MV-4-11 (cell line): ENCODE data around the gene SRSF7.
"Not testable (repeated sequence)": the region's sequence is repeated elsewhere in the genome, so short reads cannot be mapped to it uniquely, and the experiment has no call there.

Source experiments
- DNase-seq: peaks from one replicate; lab custom pipeline; 2025; lab: John Stamatoyannopoulos, UW

SRSF7 gene

DNA sequence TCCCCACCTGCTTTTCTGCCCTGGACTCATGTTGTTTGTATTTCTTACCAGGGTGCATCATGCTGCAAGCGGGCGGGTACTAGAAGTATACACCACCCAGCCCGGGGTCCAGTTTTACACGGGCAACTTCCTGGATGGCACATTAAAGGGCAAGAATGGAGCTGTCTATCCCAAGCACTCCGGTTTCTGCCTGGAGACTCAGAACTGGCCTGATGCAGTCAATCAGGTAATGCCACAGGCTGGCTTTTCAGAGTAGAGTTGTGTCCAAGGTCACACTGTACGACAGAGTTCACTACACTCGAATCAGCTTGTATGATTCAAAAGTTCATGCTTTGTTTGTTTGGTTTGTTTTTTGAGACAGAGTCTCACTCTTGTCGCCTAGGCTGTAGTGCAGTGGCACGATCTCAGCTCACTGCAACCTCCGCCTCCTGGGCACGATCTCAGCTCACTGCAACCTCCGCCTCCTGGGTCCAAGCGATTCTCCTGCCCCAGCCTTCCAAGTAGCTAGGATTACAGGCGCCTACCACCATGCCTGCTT lies 19.4 kb downstream of the SRSF7 start:
- DNase-seq = no peak

DNA sequence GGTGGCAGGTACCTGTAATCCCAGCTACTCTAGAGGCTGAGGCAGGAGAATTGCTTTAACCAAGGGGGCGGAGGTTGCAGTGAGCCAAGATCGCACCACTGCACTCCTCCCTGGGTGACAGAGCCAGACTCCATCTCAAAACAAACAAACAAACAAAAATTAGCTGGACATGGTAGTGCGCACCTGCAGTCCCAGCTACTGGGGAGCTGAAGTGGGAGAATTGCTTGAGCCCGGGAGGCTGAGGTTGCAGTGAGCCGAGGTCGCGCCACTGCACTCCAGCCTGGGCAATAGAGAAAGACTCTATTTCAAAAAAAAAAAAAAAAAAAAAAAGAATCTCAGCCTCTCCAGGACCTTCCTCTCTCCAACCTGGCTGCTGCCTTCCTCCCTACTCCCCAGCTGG lies 20.1 kb downstream of the SRSF7 start:
- DNase-seq = no peak

GRCh38 chr2:38728694-38729093 lies 22.5 kb downstream of the SRSF7 start:
- no peak for DNase-seq

- DNase-seq = peak; percentile 56
These were observed 23.5 kb downstream of the SRSF7 start for GRCh38 chr2:38727661-38728060.

- DNase-seq = no peak
These were observed 28.0 kb downstream of the SRSF7 start for GRCh38 chr2:38723173-38723572.

DNA sequence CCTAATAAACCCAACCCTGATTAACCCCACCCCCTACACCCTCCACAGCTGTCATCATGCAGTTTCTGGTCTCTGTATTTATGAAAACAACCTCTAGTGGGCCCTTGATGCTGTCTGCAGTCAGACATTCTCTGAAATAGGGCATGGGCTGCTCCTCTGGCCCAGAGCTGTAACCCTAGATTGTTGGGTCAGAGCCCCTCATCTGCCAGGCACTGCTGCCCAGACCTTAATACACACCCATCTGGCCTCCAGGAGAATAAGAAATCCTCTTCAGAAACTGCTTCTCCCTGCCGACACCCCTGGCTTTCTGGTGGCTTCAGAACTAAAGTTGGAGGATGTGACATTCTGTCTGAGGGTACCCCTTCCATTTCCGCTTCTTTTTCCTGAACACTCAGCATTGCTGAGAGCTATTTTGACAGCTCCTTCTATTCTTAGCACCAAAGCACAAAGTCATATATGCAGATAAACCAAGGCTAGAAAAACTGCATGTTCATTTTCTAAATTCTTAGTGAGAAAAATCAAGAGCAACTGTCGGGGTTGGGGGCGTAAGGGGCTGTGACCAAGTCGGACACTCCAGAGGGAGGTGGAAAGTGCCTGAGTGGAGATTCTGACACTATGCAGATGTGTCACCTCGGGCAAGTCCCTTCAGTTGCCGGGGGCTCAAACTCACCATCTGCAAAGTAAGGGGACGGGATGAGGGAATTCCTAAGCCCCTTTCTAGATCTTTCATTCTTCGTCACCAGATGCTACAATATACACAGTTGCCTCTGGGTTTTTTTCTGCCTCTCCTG lies 28.7 kb downstream of the SRSF7 start:
- DNase-seq = peak; percentile 45

DNA sequence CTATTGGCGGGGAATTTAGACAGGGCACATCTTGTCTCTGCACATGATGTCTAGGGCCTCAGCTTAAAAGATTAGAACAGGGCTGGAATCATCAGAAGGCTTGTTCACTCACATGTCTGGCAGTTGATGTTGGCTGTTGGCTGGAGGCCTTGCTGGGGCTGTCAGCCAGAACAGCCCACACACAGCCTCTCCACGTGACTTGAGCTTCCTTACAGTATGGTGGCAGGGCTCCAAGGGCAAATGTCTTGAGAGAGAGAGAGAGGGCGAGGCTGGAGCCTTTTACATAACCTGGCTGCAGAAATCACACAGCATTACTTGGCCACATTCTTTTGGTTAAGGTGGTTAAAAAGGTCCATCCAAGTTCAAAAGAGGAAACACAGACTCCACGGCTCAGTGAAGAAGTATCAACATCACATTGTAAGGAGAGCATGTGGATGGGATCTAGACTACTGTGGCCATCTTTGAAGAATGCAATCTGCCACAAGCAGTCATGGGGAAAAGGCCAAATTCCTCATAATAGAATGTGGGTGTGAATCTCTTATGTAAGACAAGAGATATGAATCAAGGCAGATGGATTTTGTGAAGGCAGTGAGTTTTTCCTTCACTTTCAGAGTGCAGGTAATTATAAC lies 30.4 kb downstream of the SRSF7 start:
- peak; percentile 17 for DNase-seq

GRCh38 chr2:38719706-38720105 lies 31.5 kb downstream of the SRSF7 start:
- DNase-seq = no peak

DNA sequence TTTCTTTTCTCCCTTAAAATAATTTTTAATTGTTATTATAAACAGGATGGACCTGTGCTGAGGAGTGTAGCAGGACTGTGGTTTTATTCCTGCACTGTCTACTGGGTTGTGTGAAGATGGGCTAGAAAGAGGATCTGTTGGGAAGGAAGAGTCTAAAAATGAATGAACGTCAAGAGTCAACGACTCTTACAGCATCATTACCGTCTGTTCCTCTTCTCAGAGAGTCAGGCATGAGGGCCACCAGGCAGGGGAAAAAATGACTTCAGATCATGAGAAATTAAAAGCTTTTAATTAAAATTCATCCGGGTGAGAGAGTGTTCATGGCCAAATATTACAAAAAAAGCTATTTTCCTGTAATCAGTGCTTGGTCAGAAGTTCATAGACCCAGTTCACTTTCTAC lies 32.6 kb downstream of the SRSF7 start:
- peak; percentile 39 for DNase-seq

DNA sequence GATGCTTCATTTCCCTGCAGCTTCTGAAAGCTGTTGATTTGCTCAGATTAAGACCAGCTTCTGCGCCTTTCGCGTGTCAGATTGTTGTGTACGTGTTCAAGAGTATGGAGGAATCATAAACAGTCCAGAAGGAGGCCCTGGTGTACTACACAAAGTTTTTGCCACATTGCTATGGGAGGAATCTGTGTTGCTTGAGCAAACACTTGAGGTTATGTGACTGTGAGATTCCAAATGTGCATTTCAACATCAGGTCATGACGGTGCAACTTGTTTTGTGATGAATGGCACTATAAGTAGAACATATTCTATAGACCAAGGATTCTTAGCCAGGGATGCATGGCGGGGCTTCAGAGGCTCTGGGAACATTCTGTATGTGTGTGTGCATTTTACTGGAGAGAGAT lies 35.0 kb downstream of the SRSF7 start:
- DNase-seq = peak; percentile 36

DNA sequence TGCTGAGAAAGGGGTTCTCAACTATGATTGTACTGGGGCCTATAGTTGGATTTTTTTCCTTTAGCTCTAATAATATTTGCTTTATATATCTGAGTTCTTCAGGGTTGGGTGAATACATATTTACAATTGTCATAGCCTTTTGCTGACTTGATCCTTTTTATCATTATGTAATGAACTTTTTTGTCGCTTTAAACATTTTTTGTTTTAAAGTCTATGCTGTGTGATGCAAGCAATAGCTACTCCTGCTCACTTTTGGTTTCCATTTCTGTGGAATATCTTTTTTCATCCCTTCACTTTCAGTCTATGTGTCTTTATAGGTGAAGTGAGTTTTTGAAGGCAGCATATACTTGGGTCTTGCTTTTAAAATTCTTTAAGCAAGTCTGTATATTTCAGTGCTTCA lies 36.2 kb downstream of the SRSF7 start:
- not testable (repeated sequence) for DNase-seq

- peak; percentile 25 for DNase-seq
These were observed 37.8 kb downstream of the SRSF7 start for GRCh38 chr2:38713338-38713737.

- DNase-seq = no peak
These were observed 38.3 kb downstream of the SRSF7 start for GRCh38 chr2:38712871-38713270.

- no peak for DNase-seq
These were observed 38.7 kb downstream of the SRSF7 start for GRCh38 chr2:38712413-38712812.

DNA sequence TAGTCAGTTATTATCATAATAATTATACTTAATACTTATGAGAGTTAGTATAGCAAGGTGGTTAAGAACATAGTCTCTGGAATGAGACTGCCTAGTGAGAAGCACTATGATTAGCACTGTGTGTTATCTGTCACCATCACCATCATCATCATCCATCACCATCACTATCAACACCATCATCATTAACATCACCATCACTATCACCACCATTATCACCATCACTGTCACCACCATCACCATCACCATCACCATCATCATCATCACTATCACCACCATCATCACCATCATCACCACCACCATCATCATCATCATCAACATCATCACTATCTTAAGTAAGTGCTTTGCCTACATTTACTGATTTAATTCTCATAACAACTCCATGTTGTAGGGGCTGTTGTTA lies 39.6 kb downstream of the SRSF7 start:
- no peak for DNase-seq

DNA sequence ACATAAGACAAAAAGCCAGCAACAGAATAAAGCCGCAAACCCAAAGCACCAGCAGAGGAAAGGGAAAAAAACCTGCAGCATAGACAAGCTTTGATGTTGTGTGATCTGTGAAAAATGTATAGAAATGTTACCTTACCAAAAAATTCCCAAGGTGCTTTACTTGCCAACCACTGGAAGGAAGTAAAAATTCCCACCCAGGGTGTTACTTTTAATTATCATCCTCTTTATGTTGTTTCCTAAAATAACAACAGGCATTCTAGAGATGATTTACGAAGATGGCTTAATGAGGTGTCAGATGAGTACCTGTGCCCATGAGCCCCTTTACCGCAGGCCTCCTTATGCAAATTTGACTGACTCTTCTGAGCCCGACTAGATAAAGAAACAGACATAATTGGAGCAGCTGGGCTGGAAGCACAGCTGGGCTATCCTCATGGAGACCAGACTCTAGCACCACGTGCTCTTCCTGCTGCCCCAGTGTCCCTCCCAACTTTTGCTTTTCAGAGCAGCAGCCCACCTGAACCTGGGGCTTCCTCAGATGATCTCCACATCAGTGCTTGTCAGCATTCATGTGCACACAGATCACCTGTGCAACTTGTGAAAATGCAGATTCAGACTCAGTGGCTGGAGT lies 41.5 kb downstream of the SRSF7 start:
- DNase-seq = no peak

- DNase-seq = no peak
These were observed 42.1 kb downstream of the SRSF7 start for GRCh38 chr2:38708900-38709566.

DNA sequence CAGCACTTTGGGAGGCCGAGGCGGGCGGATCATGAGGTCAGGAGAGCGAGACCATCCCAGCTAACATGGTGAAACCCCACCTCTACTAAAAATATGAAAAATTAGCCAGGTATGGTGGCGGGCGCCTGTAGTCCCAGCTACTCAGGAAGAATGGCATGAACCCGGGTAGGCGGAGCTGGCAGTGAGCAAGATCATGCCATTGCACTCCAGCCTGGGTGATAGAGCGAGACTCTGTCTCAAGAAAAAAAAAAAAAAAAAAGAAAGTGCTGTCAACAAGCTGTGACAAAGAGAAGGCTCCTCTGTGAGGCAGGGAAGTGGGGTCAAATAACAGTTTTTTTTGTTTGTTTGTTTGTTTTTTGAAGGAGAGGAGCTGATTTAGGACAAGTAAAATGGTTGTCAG lies 42.7 kb downstream of the SRSF7 start:
- not testable (repeated sequence) for DNase-seq

DNA sequence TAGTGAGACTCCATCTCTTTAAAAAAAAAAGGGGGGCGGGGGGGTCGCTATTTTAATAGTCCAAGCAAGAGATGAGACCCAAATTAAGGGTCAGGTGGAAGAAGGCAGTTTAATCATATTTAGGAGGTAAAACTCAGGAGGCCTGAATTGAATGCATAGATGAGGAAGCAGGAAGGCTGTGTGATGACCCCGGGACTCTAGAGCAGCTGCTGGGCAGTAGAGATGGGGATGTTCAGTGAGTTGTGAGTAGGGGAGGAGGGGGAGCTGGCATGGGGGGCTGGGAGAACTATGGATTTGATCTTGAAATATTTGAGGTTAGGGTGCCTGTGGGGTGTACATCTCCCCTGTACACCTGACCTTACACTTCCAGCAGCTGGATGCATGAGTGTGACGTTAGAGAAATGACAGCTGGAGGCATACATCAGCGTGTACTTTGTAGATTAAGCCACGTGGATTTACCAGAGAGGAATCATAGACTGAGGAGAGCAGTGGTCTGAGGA lies 44.3 kb downstream of the SRSF7 start:
- no peak for DNase-seq

DNA sequence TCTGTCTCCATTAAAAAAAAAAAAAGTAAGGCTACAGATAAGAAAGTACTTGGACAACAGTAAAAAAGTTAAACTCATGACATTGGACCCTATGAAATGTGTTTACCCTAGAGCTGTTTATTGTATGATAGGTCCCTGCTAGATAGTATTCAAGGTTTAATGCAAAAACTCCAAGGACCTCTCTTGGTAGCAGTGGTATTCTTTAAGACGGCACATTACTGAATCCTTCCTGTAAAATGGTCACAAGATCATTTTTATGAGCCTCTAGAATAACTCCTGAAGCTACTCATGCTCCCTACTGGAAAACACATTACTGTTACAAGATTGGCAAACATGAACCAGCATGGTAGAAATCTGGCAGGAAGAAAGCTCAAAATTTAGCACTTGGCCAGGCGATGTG lies 46.5 kb downstream of the SRSF7 start:
- DNase-seq = no peak

DNA sequence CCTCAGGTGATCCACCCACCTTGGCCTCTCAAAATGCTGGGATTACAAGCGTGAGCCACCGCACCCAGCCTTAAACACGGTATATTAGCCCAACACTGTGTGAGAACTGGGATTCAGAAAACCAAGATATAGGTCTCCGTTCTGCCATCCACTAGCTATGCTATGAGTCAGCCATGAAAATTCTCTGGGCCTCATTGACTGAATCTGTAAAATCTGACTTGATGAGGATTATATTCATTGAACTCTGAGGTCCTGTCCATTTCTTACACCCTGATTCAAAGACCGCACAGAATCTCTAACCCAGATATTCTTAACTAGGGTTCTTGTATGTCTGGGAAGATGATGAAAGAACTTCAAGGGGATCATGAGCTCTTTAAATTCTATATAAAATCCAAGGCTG lies 47.8 kb downstream of the SRSF7 start:
- DNase-seq = not testable (repeated sequence)

DNA sequence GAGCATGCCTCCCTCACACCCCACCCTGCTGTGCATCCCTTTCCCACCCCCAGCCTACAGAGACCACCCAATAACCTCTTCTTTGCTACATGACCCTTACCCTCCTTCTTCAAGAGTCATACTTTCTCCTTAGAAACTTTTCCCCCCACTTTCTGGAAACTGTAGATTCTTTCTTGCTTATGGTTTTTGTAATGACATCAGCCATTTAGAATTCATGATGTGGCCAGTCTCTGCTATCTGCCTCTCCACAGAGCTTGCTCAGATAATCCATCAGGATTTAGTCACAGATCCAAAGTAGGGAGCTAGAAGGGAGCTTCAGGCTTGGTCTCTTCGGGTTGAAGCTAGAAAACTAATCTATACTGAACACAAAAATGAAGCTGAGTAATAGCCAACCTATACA lies 48.7 kb downstream of the SRSF7 start:
- no peak for DNase-seq
